GM21526 (cell line): ENCODE data around the gene LIX1.
"Not testable (repeated sequence)": the region's sequence is repeated elsewhere in the genome, so short reads cannot be mapped to it uniquely, and the experiment has no call there.

Source experiments
- ATAC-seq: cut with Tn5 transposase; IDR thresholded peaks from one replicate; pipeline ENCODE4 v1.9.1; 2021; ENCODE audit warnings: moderate library complexity; ENCODE audit not compliant: unreplicated experiment, low FRiP score

The LIX1 gene

GRCh38 chr5:97143704-97144103 lies 1.3 kb upstream of the LIX1 start:
- ATAC-seq: no peak

GRCh38 chr5:97141539-97141938 lies 872 bp downstream of the LIX1 start:
- ATAC-seq: no peak

- no peak for ATAC-seq
These were observed 1.4 kb downstream of the LIX1 start for GRCh38 chr5:97141031-97141430.

GRCh38 chr5:97140250-97140649 lies 2.2 kb downstream of the LIX1 start:
- ATAC-seq: not testable (repeated sequence)

- ATAC-seq: no peak
These were observed 5.9 kb downstream of the LIX1 start for GRCh38 chr5:97136475-97136874.

GRCh38 chr5:97135868-97136267 lies 6.5 kb downstream of the LIX1 start:
- ATAC-seq: no peak

- ATAC-seq: no peak
These were observed 7.8 kb downstream of the LIX1 start for GRCh38 chr5:97134634-97135033.

GRCh38 chr5:97133101-97133500 lies 9.3 kb downstream of the LIX1 start:
- no peak for ATAC-seq

- no peak for ATAC-seq
These were observed 10.5 kb downstream of the LIX1 start for GRCh38 chr5:97131921-97132320.

GRCh38 chr5:97131139-97131710 lies 11.2 kb downstream of the LIX1 start:
- ATAC-seq: no peak

- no peak for ATAC-seq
These were observed 14.7 kb downstream of the LIX1 start for GRCh38 chr5:97127727-97128126.

GRCh38 chr5:97125125-97125683 lies 17.2 kb downstream of the LIX1 start:
- no peak for ATAC-seq

- ATAC-seq: no peak
These were observed 18.1 kb downstream of the LIX1 start for GRCh38 chr5:97124335-97124734.

- no peak for ATAC-seq
These were observed 20.6 kb downstream of the LIX1 start for GRCh38 chr5:97121848-97122247.

GRCh38 chr5:97120195-97120594 lies 22.2 kb downstream of the LIX1 start:
- no peak for ATAC-seq

GRCh38 chr5:97119007-97119390 lies 23.4 kb downstream of the LIX1 start:
- no peak for ATAC-seq

GRCh38 chr5:97118261-97119006 lies 24.0 kb downstream of the LIX1 start:
- no peak for ATAC-seq

GRCh38 chr5:97115932-97116331 lies 26.5 kb downstream of the LIX1 start:
- ATAC-seq: no peak

GRCh38 chr5:97112230-97112629 lies 30.2 kb downstream of the LIX1 start:
- ATAC-seq: no peak

GRCh38 chr5:97111616-97112015 lies 30.8 kb downstream of the LIX1 start:
- ATAC-seq: no peak

GRCh38 chr5:97111004-97111403 lies 31.4 kb downstream of the LIX1 start:
- no peak for ATAC-seq

- ATAC-seq: no peak
These were observed 35.1 kb downstream of the LIX1 start for GRCh38 chr5:97107318-97107717.
